Endothelial cell of hepatic sinusoid (primary cell): ENCODE results near the gene PLTP.

Experiments used
- in situ Hi-C: cut with HindIII; loops from 2 replicates; pipeline ENCODE4 v1.10.0; 2017; ENCODE audit warnings: low sequenced_read_pairs

Gene PLTP

DNA sequence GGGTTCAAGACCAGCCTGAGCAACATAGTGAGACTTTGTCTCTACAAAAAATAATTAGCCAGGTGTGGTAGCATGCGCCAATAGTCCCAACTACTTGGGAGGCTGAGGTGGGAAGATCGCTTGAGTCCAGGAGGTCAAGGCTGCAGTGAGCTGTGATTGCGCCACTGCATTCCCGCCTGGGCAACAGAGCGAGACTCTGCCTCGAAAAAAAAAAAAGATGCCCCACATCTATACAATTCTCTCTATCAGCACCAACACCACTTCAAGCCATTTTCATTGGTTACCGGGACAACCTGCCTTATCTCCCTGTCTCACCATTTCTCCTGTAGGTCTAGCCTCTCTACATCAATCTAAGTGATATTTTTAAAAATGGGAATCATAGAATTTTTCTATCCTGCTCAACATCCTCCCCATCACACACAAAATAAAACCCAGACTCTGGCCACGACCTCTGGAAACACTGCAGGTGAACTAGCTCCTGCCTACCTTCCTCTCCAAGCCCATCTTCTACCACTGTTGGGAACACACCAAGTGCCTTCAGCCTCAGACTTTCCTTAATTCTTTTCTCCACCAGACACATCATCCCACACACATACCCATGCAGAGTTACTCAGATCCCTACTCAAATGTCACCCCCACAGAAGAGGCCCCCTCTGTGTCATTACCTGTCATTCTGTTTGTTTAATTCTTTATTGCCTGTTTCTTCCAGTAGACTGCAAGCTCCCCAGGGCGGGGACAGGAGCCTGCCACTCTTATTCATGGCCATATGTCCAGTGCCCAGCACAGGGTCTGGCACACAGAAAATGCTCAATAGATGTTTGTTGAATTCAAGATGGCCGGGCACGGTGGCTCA lies 9.6 kb upstream of the PLTP start:
- in situ Hi-C loops: no loop called here

DNA sequence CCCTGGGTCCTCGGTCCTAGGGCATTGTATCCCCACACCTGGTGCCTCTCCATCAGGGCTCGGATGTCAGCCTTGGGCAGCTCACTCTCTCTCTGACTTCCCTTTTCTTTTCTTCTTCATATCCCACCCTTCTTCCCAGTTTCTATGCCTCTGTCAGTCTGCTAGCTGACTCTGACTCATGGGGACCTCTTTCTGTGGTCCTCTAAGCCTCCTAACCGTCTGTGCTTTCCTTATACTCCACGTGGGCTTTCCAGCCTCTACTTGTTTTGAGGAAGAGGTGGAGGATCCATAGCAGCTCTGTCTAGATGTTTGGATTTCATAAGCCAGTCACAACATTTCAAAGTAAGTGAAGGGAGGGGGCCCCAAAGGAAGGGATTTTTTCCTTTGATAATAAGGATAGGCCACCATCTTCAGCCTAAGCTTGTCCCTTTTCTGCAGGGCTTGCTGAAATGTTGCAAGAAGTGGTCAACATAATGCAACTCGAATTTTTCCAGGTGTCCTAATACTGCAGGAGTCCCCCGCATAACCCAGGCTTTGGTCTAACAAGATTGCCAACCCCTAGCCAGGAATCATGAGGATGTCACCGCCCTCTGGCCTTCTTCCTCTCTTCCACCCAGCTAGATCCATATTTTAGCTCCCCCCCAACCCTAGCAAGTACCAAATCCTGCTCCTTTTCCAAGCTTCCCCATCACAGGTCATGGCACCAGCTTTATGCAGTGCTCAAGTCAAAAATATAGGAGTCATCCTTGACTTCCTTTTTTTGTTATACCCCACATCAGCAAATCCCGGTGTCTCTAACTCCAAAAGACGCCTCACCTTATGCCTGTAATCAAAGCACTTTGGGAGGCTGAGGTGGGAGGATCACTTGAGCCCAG lies 8.7 kb upstream of the PLTP start:
- in situ Hi-C loops: no loop called here

DNA sequence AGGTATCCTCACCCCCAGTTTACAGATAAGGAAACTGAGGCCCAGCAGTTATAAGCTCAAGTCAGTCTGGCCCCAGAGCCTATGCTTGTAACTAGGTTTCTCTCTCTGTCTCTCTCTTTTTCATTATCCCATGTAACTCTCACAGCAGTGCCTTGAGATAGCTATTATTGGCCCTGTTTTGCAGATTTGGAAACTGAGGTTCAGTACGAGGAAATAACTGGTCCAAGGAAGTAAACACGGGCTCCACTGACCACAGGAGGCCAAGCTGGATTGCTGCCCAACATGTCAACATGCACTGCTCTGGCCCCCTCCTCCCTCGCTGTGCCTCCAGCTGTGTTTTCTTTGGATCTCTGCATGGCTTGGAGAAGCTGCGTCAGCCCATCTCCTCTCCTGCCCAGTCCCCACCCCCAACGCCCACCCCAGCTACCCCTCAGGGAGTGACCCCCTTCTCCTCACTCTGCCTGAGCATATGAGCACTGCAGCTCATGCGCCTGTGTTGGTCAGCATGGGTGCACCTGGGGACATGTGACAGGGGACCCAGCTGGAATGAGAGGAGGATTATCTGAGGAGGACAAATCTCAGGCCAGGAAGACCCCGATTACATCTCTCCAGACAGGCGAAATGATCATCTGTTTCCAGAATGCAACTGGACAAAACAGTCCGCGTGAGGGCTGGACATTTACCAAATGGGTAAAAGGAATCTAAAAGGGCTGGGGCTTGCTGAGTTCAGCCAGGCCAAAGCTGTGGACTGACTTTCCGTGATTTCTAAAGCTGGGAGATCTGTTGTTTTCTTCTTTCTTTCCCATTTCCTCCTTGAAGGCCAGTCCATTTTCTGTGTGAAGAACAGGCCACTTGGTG lies 7.8 kb upstream of the PLTP start:
- in situ Hi-C loops: no loop called here

DNA sequence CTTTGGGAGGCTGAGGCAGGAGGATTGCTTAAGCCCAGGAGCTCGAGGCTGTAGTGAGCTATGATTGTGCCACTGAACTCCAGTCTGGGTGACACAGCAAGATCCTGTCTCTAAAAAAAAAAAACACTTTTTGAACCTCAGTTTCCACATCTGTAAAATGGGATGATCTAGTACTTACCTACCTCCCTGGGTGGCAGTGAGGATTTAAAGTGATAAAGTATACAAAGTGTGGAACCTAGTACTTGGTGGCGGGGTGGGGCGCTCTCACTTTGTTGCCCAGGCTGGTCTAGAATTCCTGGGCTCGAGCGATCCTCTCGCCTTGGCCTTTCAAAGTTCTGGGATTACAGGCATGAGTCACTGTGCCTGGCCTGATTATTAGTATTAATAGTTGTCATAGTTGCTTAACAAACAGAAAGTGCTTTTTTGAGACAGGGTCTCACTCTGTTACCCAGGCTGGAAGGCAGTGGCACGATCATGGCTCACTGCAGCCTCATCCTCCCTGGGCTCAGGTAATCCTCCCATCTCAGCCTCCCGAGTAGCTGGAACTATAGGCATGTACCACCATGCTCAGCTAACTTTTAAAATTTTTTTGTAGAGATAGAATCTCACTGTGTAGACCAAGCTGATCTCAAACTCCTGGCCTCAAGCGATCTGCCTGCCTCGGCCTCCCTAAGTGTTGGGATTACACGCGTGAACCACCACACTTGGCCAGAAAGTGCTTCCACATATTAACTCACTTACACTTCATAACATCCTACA lies 7.0 kb upstream of the PLTP start:
- in situ Hi-C loops: no loop called here

DNA sequence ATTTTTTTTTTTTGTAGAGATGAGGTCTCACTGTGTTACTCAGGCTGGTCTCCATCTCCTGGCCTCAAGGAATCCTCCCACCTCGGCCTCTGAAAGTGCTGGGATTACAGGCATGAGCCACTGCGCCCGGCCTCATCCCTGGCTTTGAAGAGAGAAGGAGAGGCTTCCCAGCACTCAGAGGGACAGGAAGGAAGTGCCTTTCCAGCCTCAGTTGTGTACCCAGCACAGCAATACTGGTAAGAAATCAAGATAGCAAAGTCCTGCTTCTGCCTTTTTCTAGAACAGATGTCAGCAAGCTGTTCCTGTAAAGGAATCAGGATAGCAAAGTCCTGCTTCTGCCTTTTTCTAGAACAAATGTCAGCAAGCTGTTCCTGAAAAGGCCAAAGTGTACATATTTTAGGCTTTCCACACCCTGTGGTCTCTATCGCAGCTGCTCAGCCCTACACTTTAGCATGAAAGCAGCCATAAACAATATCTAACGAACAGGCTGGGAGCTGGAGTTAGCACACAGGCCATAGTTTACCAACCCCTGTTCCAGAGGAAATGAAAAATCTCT lies 6.3 kb upstream of the PLTP start:
- in situ Hi-C loops: no loop called here

DNA sequence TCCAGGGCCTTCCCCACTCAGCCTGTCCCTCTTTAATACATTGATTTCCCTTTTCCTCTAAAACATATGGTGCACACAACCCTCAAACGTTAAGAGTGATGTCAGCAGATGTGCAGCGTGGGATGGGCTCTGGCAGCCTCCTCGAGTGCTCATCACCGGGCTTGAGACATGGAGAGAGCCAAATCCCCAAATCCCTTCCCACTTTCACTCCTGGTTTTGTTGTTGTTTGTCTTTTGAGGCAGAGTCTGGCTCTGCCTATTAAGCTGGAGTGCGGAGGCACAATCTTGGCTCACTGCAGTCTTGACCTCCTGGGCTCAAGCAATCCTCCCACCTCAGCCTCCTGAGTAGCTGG lies 5.8 kb upstream of the PLTP start:
- in situ Hi-C loops: no loop called here

DNA sequence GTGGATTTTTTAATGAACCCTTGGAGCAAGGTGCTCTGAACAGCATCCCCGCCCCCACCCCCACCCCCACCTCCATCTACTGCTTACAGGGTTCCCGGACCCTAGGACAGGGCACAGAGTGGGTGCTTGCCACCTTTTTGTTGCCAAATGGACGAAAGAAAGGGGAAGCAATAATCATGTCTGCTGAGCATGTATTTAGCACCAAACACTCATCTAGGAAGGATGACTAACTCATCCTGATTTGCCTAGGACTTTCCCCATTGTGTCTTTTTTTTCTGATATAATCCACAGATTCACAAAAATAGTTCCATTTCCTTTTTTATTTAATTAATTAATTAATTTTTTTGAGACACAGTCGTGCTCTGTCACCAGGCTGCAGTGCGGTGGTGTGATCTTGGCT lies 1.2 kb upstream of the PLTP start:
- in situ Hi-C loops: no loop called here

DNA sequence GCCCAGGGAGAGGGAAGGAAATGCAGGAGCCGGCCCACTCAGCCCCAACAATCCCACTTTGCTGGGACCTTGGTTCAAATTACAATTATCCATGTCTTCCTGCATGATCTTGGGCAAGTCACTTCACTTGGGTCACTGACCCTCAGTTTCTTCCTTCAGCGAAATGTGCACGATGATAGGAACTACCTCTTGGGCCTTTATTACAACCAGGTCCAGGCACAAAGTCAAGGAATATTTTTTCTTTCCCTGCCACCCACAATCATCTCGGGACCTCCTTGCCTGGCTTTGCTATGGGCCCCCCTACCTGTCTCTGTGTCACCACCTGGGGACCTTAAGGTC lies 358 bp upstream of the PLTP start:
- in situ Hi-C loops: no loop called here

DNA sequence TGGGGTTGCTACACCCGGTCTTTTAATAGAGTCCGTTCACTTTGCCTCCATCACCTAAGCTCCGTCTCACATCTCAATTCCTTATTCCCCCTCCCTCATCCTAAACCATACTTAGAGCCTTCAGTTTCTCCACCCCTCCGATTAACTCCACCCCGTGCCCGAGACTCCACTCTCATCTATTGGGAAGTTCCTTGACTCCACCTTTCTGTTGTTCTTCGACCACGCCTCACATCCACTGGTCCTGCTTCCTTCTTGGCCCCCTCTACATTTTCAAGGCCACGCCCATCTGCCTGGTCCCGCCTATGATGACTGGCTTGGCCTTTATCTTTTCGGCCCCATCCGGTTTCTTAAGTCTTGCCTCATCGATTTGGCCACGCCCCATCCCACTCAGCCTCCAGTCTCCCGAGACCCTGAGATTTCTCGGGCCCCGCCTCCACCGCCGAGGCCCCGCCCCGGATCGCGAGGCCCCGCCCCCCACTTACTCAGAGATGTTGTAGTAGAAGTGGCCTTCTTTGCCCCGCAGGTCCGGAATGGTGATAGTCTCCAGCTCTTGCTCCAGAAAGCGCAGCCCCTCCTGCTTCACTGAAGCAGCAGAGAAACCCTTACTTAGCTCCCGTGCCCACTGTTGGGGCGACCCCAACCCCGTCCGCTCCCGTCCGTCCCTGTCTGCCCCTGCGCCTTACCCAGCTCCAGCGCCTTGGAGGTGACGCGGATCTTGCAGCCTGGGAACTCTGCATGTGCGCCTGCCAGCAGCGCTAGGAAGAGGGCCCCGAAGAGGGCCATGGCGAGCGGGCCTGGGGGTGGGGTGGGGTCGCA lies 1.1 kb downstream of the PLTP start:
- in situ Hi-C loops: no loop called here

DNA sequence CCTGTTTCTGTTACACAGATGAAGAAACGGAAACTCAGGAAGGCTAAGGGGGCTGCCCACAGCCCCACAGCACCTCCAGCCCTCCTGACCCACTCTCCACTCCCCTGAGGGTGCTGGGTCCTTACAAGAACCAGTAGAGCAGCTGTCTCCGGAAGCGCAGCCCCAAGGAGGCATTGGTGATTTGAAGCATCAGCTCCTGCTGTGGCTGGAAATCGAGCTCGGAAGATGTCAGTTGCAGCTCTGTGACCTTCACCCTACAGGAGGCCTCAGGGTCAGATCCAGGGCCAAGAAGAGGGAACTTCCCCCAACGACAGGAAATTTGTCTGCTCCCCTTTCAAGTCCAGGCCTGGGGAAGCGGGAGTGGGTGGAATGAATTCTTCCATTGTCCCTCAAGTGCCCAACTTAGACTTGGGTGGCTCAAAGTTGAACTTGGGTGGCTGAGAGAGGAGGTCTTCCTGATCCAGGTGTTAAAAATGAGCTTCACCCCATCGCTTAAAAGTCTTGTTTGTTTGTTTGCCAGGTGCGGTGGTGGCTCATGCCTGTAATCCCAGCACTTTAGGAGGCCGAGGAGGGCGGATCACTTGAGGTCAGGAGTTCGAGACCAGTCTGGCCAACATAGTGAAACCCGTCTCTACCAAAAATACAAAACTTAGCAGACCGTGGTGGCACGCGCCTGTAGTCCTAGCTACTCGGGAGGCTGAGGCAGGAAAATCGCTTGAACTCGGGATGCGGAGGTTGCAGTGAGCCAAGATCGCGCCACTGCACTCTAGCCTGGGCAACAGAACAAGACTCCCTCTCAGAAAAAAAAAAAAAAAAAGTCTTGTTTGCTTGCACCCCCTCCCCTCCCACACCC lies 1.9 kb downstream of the PLTP start:
- in situ Hi-C loops: no loop called here

DNA sequence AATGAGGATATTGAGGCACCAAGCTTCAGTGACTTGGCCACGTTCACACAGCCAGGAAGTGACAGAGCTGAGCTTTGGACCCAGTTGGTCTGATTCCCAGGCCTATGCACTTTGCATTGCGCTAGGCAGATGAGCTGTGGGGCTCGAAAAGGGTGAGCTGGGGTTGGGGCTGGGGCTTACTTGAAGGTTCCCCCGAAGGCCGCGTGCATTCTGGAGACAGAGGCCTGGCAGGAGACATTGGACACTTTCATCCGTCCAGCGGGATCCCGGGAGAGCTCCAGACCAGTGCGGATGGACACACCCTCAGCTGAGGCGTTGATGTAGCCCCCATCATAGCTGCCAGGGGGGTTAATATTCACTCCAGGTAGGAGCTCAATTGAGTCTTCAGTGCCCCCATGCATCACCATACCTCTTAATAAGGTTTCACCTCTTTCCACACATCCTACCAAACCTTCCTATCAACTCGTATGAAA lies 2.6 kb downstream of the PLTP start:
- in situ Hi-C loops: no loop called here

DNA sequence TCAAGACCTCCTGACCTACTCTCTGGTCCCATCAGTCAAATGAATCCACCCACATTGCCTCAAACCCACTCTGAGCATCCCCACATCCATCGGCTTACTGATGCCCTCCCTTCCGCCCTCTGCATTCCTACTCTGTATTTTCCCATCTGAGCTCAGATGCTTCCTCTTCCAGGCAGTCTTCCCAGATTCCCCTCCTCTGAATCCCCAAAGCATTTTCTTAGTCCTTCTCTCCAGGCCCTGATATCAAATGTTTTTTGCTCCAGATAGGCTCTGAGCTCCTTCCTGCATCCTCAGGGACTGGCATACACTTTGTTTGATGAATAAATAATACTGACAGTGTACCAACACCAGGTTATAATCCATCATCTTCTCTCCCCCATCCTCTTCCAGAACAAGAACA lies 3.9 kb downstream of the PLTP start:
- in situ Hi-C loops: no loop called here

DNA sequence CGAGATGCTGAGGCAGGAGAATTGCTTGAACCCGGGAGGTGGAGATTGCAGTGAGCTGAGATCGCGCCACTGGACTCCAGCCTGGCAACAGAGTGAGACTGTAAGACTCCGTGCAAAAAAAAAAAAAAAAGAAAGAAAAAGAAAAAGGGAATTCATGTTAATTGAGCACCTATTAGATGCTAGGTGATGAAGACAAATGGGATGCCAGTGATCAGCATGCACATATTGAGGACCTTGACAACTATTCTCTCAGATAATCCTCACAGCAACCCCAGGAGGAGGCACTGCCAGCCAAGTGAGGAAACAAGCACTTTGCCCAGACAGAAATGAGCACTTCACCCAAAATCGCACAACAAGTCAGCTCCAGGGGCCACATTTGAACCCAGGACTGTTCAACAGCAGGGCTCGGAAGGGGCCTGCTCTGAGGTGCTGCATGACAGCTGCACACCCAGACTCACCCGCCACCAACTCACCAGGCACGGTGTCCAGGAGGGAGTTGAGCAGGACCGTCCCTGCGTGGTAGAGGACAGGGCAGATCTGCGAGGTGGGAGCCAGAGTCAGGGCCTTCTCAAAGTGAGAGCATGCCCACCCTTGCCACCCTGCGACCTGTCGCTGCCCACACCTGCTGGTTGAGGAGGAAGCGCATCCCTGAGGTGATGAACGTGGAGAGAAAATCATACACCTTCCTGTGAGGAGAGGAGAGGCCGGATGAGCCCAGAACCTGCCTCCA lies 4.6 kb downstream of the PLTP start:
- in situ Hi-C loops: no loop called here

DNA sequence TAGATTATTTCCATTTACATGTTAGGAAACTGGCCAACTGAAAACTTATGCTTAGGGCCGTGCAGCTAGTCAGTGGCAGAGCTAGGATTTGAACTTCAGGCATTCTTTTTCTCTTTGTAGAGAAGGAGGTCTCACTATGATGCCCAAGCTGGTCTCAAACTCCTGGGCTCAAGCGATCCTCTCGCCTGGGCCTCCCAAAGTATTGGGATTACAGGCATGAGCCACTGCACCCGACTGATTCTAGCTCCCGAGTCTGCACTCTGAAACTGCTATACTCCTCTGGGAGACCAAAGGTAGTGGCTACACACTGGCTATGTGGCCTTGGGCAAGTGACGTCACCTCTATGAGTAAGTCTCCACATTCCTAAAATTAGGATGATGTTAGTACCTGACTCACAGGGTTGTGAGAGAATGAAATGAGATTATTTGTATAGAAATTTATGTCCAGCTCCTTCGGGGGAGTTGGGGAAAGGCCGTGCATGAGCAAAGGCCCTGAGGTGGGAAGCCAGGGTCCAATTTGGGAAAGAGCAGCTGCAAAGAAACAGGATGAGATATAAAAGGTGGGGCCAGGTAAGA lies 6.4 kb downstream of the PLTP start:
- in situ Hi-C loops: no loop called here

DNA sequence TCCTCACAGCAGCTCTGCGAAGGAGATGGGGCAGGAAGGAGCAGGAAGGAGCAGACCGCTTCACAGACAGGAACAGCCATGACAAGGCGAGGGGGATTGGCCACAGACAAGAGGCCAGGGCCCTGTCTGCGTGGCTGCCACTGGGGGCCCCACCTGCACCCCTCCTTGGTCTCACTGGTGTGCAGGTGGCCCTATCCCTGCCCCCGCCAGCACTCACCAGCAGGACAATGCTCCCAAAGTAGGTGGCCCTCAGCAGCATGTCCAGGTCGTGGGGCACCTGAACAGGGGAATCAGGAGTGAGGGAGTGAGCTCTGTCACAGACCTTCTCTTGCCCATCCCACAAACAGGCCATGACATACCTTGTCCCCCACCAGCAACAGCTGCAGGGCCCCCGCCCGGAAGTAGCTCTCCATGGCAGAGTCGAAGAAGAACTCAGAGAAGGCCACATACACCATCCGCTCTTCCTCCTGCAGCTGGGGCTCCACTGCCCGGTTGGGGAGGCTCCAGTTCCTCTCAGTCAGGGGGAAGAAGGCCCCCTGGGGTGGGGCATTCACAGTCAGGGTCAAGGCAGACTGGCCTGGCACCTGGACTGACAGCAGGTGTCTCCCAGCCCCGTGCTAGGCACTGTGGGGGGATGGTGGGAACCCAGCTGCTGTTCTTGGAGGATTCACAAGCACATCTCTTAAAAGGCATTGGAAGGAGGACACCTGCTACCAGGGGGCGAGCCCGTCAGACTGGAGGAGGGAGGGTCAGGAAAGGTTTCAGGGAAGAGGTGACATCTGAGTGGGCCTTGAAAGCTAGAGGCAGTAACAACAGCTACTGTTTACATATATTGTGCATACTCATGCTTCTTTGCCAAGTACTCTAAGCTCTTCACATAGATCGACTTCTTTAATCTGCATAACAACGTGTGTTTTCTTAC lies 7.1 kb downstream of the PLTP start:
- in situ Hi-C loops: no loop called here

DNA sequence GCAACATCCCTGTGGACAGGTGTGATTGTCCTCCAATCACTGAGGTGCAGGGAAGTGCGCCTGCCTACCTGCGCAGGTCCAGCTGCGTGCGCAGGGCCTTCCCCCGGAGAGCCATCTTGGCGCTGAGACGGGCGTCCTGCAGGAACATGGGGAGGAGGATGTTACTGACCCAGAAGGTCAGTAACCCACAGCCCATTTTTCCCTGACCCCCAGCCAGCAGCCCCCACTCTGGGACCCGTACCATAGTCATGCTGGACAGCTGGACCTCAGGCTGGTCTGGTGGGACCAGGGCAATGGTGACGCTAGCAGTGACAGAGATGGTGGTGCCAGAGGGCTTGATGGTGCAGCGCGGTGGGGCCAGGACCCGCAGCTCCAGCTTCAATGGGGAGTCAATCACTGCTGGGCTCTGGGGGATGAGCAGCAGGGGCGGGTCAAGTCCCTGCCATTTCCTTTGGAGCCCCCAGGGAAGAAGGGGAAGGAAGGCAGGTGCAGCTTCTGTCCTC lies 9.7 kb downstream of the PLTP start:
- in situ Hi-C loops: no loop called here
